H1 (cell line): ENCODE data around the gene RELL2. TPM values are rescaled to one million over a fixed set of nuclear protein-coding genes. Genes with fewer than 3 reads are reported as not detected.

ENCODE experiments used
- CTCF ChIA-PET: fragments of 300-600 bp; sonication (Branson Sonifier 250); formaldehyde crosslinking; loops from one replicate; lab custom pipeline; 2021; ENCODE audit not compliant: partially characterized antibody; lab: Charles Lee
- POLR2A ChIA-PET: fragments of 300-600 bp; sonication (Branson Sonifier 250); formaldehyde crosslinking; loops from one replicate; lab custom pipeline; 2021; ENCODE audit warnings: inconsistent platforms; ENCODE audit not compliant: partially characterized antibody; lab: Charles Lee
- DNase-seq, 2 experiments: peaks; one replicate each; pipeline versions ENCODE4 v3.0.0 to v3.0.0-alpha.2; 2010 to 2022; ENCODE audit warnings: low spot score in 2 of 2, low read depth in 1 of 2, mixed read lengths in 1 of 2
- FAIRE-seq: peaks from 2 replicates; lab custom pipeline; 2011; peaks lifted over from hg19 to GRCh38; lab: Jason Lieb, UNC
- H2AFZ ChIP-seq: 2 replicates; pipeline ENCODE4 v1.8.1; 2012; ENCODE audit warnings: low read length, inconsistent platforms
- H2AK5ac ChIP-seq: 2 replicates; pipeline ENCODE4 v1.6.1; 2013; ENCODE audit warnings: low read depth, low read length
- H2BK120ac ChIP-seq: replicated peaks from 2 replicates; pipeline ENCODE3; 2013; ENCODE audit warnings: low read depth, low read length, inconsistent platforms
- H2BK12ac ChIP-seq: 2 replicates; pipeline ENCODE4 v1.6.1; 2013; ENCODE audit warnings: low read depth, low read length
- H2BK15ac ChIP-seq: 2 replicates; pipeline ENCODE4 v1.6.1; 2013; ENCODE audit warnings: low read length
- H2BK20ac ChIP-seq: 2 replicates; pipeline ENCODE4 v1.6.1; 2013; ENCODE audit warnings: low read length
- H2BK5ac ChIP-seq: 2 replicates; pipeline ENCODE4 v1.6.1; 2013; ENCODE audit warnings: low read depth, low read length
- H3K14ac ChIP-seq: 2 replicates; pipeline ENCODE4 v1.6.1; 2013; ENCODE audit warnings: inconsistent platforms; ENCODE audit not compliant: insufficient read length
- H3K18ac ChIP-seq: 2 replicates; pipeline ENCODE4 v1.6.1; 2013; ENCODE audit warnings: low read length; ENCODE audit errors: extremely low read depth
- H3K23ac ChIP-seq: 2 replicates; pipeline ENCODE4 v1.6.1; 2013; ENCODE audit warnings: inconsistent platforms; ENCODE audit not compliant: insufficient read length
- H3K23me2 ChIP-seq: 2 replicates; pipeline ENCODE4 v1.6.1; 2013; ENCODE audit warnings: low read depth, low read length
- H3K27ac ChIP-seq: 2 replicates; pipeline ENCODE4 v1.6.1; 2011; ENCODE audit warnings: low read depth, low read length, inconsistent platforms
- H3K27me3 ChIP-seq, 4 experiments: replicated peaks in 1 of 4; 1 replicate in 1 of 4; 2 replicates in 3 of 4; pipeline versions ENCODE4 v1.6.1 to v1.8.1; 2011 to 2013; ENCODE audit warnings: low read length in 3 of 4, mild to moderate bottlenecking in 3 of 4, inconsistent platforms in 2 of 4, mixed read lengths in 2 of 4, moderate library complexity in 1 of 4; ENCODE audit not compliant: control insufficient read depth in 3 of 4, insufficient read depth in 3 of 4; ENCODE audit errors: extremely low read depth in 1 of 4
- H3K36me3 ChIP-seq, 4 experiments: 2 replicates each; pipeline versions ENCODE4 v1.6.1 to v1.8.1; 2011 to 2013; ENCODE audit warnings: mild to moderate bottlenecking in 4 of 4, low read length in 3 of 4, moderate library complexity in 2 of 4, control low read depth in 1 of 4, inconsistent platforms in 1 of 4; ENCODE audit not compliant: insufficient read depth in 4 of 4, control insufficient read depth in 2 of 4
- H3K4ac ChIP-seq: replicated peaks from 2 replicates; pipeline ENCODE3; 2013; ENCODE audit warnings: low read length, low read depth, mixed read lengths, inconsistent platforms; ENCODE audit not compliant: insufficient read length
- H3K4me1 ChIP-seq, 4 experiments: replicated peaks in 1 of 4; 1 replicate in 1 of 4; 2 replicates in 3 of 4; pipeline versions ENCODE4 v1.6.1 to v1.8.1; 2011 to 2013; ENCODE audit warnings: low read length in 3 of 4, inconsistent platforms in 2 of 4, mixed read lengths in 1 of 4; ENCODE audit not compliant: insufficient read depth in 4 of 4, control insufficient read depth in 3 of 4
- H3K4me2 ChIP-seq, 2 experiments: 2 replicates each; pipeline versions ENCODE4 v1.6.1 to v1.8.1; 2011 to 2013; ENCODE audit warnings: low read depth in 2 of 2, low read length in 2 of 2, control low read depth in 1 of 2, inconsistent platforms in 1 of 2, mild to moderate bottlenecking in 1 of 2; ENCODE audit not compliant: insufficient read depth in 1 of 2
- H3K4me3 ChIP-seq, 4 experiments: fragments of 200-600, 300-600 bp in 1 of 4; sonication (generic), shearing (Covaris generic), sonication (Bioruptor Twin) in 1 of 4; 2 replicates each; pipeline versions ENCODE4 v1.5.1 to v1.8.1; 2011 to 2016; ENCODE audit warnings: low read length in 4 of 4, low read depth in 3 of 4, control low read depth in 2 of 4, inconsistent platforms in 2 of 4, mild to moderate bottlenecking in 2 of 4, mixed read lengths in 1 of 4, moderate library complexity in 1 of 4; ENCODE audit not compliant: insufficient read depth in 2 of 4; ENCODE audit errors: extremely low read depth in 1 of 4
- H3K56ac ChIP-seq: replicated peaks from 2 replicates; pipeline ENCODE3; 2013; ENCODE audit warnings: low read depth, mild to moderate bottlenecking, mixed read lengths, low read length, inconsistent platforms; ENCODE audit not compliant: insufficient read length
- H3K79me1 ChIP-seq: 2 replicates; pipeline ENCODE4 v1.6.1; 2013; ENCODE audit warnings: low read depth, low read length, control low read depth
- H3K79me2 ChIP-seq, 2 experiments: 2 replicates each; pipeline versions ENCODE4 v1.6.1 to v1.8.1; 2012 to 2013; ENCODE audit warnings: low read length in 2 of 2, mild to moderate bottlenecking in 2 of 2, inconsistent platforms in 1 of 2; ENCODE audit not compliant: insufficient read depth in 2 of 2, control insufficient read depth in 1 of 2
- H3K9ac ChIP-seq, 4 experiments: replicated peaks in 1 of 4; 1 replicate in 1 of 4; 2 replicates in 3 of 4; pipeline versions ENCODE4 v1.6.1 to v1.8.1; 2011 to 2013; ENCODE audit warnings: low read depth in 3 of 4, low read length in 3 of 4, control low read depth in 2 of 4, mild to moderate bottlenecking in 2 of 4, moderate library complexity in 2 of 4, inconsistent platforms in 1 of 4; ENCODE audit errors: extremely low read depth in 1 of 4
- H3K9me3 ChIP-seq, 2 experiments: 2 replicates each; pipeline versions ENCODE4 v1.6.1 to v1.8.1; 2012 to 2013; ENCODE audit warnings: mild to moderate bottlenecking in 2 of 2, moderate library complexity in 2 of 2, control low read depth in 1 of 2, inconsistent platforms in 1 of 2, low read depth in 1 of 2, low read length in 1 of 2, mixed read lengths in 1 of 2; ENCODE audit not compliant: insufficient read depth in 2 of 2
- H4K20me1 ChIP-seq, 2 experiments: replicated peaks in 1 of 2; 2 replicates each; pipeline versions ENCODE3 to v1.8.1; 2011 to 2013; ENCODE audit warnings: inconsistent platforms in 2 of 2, low read length in 2 of 2, mild to moderate bottlenecking in 1 of 2; ENCODE audit not compliant: insufficient read depth in 2 of 2, control insufficient read depth in 1 of 2
- H4K5ac ChIP-seq: 2 replicates; pipeline ENCODE4 v1.6.1; 2013; ENCODE audit warnings: low read length, low read depth, mixed read lengths, inconsistent platforms; ENCODE audit not compliant: insufficient read length
- H4K8ac ChIP-seq: 2 replicates; pipeline ENCODE4 v1.8.0; 2013; ENCODE audit warnings: mild to moderate bottlenecking, moderate library complexity, low read length, inconsistent platforms; ENCODE audit not compliant: insufficient read depth; ENCODE audit errors: extremely low read depth
- H4K91ac ChIP-seq: replicated peaks from 2 replicates; pipeline ENCODE3; 2013; ENCODE audit warnings: low read length, mixed read lengths, inconsistent platforms; ENCODE audit not compliant: insufficient read length
- BACH1 ChIP-seq: IDR thresholded peaks from 2 replicates; pipeline ENCODE4 v1.6.1; 2012; ENCODE audit warnings: low read length, improper control_type of control experiment
- BCL11A ChIP-seq, 2 experiments: IDR thresholded peaks; one replicate each; pipeline ENCODE4 v1.6.1; 2011; ENCODE audit warnings: low read depth in 2 of 2, low read length in 2 of 2, mild to moderate bottlenecking in 2 of 2
- CBX5 ChIP-seq: fragments of 300-800, 300-1000 bp; sonication (generic); IDR thresholded peaks from 2 replicates; pipeline ENCODE4 v1.7.1; 2016; ENCODE audit warnings: antibody characterized with exemption, low read length, low read depth
- HDAC2 ChIP-seq, 2 experiments: fragments of 300-600 bp in 1 of 2; sonication (generic) in 1 of 2; IDR thresholded peaks; 2 replicates each; pipeline ENCODE4 v1.6.1; 2011 to 2012; ENCODE audit warnings: low read depth in 2 of 2, low read length in 2 of 2, mild to moderate bottlenecking in 2 of 2, moderate library complexity in 2 of 2, borderline replicate concordance in 1 of 2, inconsistent platforms in 1 of 2
- KDM1A ChIP-seq: fragments of 200-600, 300-600 bp; sonication (generic); IDR thresholded peaks from 2 replicates; pipeline ENCODE4 v1.7.1; 2016; ENCODE audit warnings: mild to moderate bottlenecking, low read length, borderline replicate concordance
- RBBP5 ChIP-seq: IDR thresholded peaks from 2 replicates; pipeline ENCODE4 v1.7.1; 2012; ENCODE audit warnings: low read depth, mild to moderate bottlenecking, inconsistent platforms, low read length, moderate library complexity, borderline replicate concordance
- RNF2 ChIP-seq: fragments of 200-900, 300-1000 bp; sonication (generic); IDR thresholded peaks from 2 replicates; pipeline ENCODE4 v1.7.1; 2016; ENCODE audit warnings: borderline replicate concordance, low read depth, mild to moderate bottlenecking, antibody characterized with exemption, low read length; ENCODE audit not compliant: poor library complexity, severe bottlenecking; ENCODE audit errors: missing control alignments
- SIRT6 ChIP-seq: IDR thresholded peaks from one replicate; pipeline ENCODE4 v1.7.1; 2012; ENCODE audit warnings: low read length, inconsistent platforms
- SRF ChIP-seq: IDR thresholded peaks from 2 replicates; pipeline ENCODE4 v1.6.1; 2011; ENCODE audit warnings: mild to moderate bottlenecking, low read depth, low read length, moderate library complexity
- TAF1 ChIP-seq: IDR thresholded peaks from 2 replicates; pipeline ENCODE4 v1.6.1; 2011; ENCODE audit warnings: mild to moderate bottlenecking, low read depth, low read length
- TBP ChIP-seq: IDR thresholded peaks from 2 replicates; pipeline ENCODE4 v1.6.1; 2011; ENCODE audit warnings: low read depth, low read length, improper control_type of control experiment
- YY1 ChIP-seq: IDR thresholded peaks from 2 replicates; pipeline ENCODE4 v1.6.1; 2011; ENCODE audit warnings: low read depth, mild to moderate bottlenecking, low read length
- WGBS, 2 experiments: shearing (Covaris generic) in 1 of 2; methylation state at CpG; one replicate each; pipeline versions ENCODE4 v1.1.6 to v1.1.7; 2013 to 2015; ENCODE audit warnings: low lambda C conversion rate in 2 of 2, mixed read lengths in 2 of 2, inconsistent platforms in 1 of 2, low coverage in 1 of 2, missing lambda C conversion rate in 1 of 2; ENCODE audit not compliant: insufficient replicate concordance in 2 of 2, insufficient coverage in 1 of 2, insufficient read length in 1 of 2; ENCODE audit errors: extremely low coverage in 1 of 2, missing lambda C conversion rate in 1 of 2; 5-methylcytosine and 5-hydroxymethylcytosine counted together
- polyA plus RNA-seq, 7 experiments: library from polyadenylated mRNA; depleted of rRNA in 3 of 7; stranded (reverse) in 5 of 7; unstranded in 2 of 7; fragments of >200 nt in 5 of 7; fragments of 200-250 nt in 2 of 7; gene quantifications; 1 replicate in 5 of 7; 2 replicates in 1 of 7; 4 replicates in 1 of 7; pipeline versions ENCODE4 v1.2.1 to v1.2.3, GENCODE V29; 2011 to 2013; ENCODE audit warnings: missing spikeins in 2 of 7, mixed read lengths in 2 of 7
- total RNA-seq: library from RNA; stranded (reverse); fragmentation: NEBNext Ultra II Directional; extraction: Animal tissue kit (Norgen Biotek cat#: 25700); gene quantifications from 2 replicates; pipeline ENCODE4 v1.2.1, GENCODE V29; 2021

Gene RELL2
- total and polyA plus RNA-seq, 2 of the 8 experiments (the other 6 are each of a cell fraction or from before 2014, with no cell fraction given) = 18.6 to 23.7 TPM

DNA sequence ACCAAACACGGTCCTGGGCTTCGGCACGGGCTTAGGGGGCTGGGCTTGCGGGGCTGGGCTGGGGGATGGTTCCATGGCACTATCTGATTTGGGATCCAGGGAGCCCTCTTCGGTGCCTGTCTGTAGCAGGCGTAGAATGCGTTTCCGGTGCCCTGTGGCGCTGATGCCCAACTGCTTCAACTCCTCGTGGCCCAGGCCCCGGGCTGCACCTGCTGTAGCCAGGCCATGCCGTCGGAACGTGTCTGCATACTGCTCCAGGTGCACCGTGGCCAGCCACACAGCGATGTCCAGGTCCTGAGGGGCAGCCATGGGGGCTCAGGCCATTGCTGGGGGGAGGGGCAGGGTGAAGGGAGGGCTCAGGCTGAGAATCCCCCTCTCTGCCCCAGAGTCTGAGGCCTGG lies 43.4 kb downstream of the RELL2 start:
- H2BK20ac ChIP-seq = no peak overlapping the region; the same call in 1 of the 2 replicates
- peaks cover 0 to 10% (median 2%) of the 10 kb centered on the region in 4 experiments; a peak in 5 of 8 replicates for H3K36me3 ChIP-seq
- peak overlapping the region; percentile 88 to 97; a peak in 3 of 4 replicates for H3K4me2 ChIP-seq
- H3K14ac ChIP-seq = no peak overlapping the region
- ChIA-PET POLR2A (interaction anchor here (0.8 to 3.8 kb wide), 6 partner anchors 11 to 280 kb away, joined by 3 to 18 read pairs (median 4); partner anchors contain the start of genes DELE1, HDAC3, PCDH1 and RELL2), CTCF (interaction anchor here (0.6 to 7.3 kb wide), 4 partner anchors 13 to 261 kb away, joined by 3 to 59 read pairs (median 12); partner anchors contain the start of gene PCDH1)
- no peak for TF ChIP-seq BCL11A (IDR thresholded peaks at IDR 0.05; ENCODE audit: low read depth in 2 of 2, low read length in 2 of 2)
- no peak for TF ChIP-seq HDAC2 (IDR thresholded peaks at IDR 0.05; ENCODE audit: borderline replicate concordance in 1 of 2, low read depth in 2 of 2, low read length in 2 of 2)
- TF ChIP-seq RNF2 = no peak
- no peak for TF ChIP-seq KDM1A
- TF ChIP-seq RBBP5 = no peak
- TF ChIP-seq CBX5 = no peak
- no peak for TF ChIP-seq SRF
- TF ChIP-seq SIRT6 = no peak
- TF ChIP-seq TAF1 = no peak
- TF ChIP-seq BACH1 = no peak
- TF ChIP-seq YY1 = no peak
- no peak for TF ChIP-seq TBP
- no peak overlapping the region for H3K23ac ChIP-seq
- no peaks in the 10 kb centered on the region for H4K20me1 ChIP-seq
- H3K79me2 ChIP-seq = peaks cover 0 to 6% of the 10 kb centered on the region in 2 experiments; a peak in 1 of 4 replicates
- peak overlapping the region; percentile 85; the same call in 1 of the 2 replicates for H2BK12ac ChIP-seq
- WGBS, 2 experiments = 95% methylated on average over 15 of the region's 16 CpGs; no CpG with 5 or more reads in 1 of the 2 experiments
- no peaks in the 10 kb centered on the region for H3K27me3 ChIP-seq
- H3K9me3 ChIP-seq = no peaks in the 10 kb centered on the region
- no peak overlapping the region for H3K56ac ChIP-seq
- peak overlapping the region; percentile 91 for H4K91ac ChIP-seq
- no peaks in the 10 kb centered on the region; the same call in 1 of the 2 replicates for H3K79me1 ChIP-seq
- H3K27ac ChIP-seq = no peak overlapping the region
- H3K9ac ChIP-seq = no peak overlapping the region
- peaks cover 16% of the 10 kb centered on the region for H3K23me2 ChIP-seq
- FAIRE-seq (no peak), DNase-seq (no peak)
- peak overlapping the region; percentile 82; the same call in 1 of the 2 replicates for H2AK5ac ChIP-seq
- H2BK120ac ChIP-seq = no peak overlapping the region
- H2BK15ac ChIP-seq = peak overlapping the region; percentile 6; the same call in 1 of the 2 replicates
- H4K5ac ChIP-seq = peak overlapping the region; percentile 16
- no peak overlapping the region for H2AFZ ChIP-seq
- H3K18ac ChIP-seq = peak overlapping the region; percentile 56; the same call in 1 of the 2 replicates
- no peak overlapping the region for H4K8ac ChIP-seq
- peak overlapping the region in 1 of 4 experiments; percentile 73; a peak in 1 of 8 replicates for H3K4me3 ChIP-seq
- H3K4ac ChIP-seq = peak overlapping the region; percentile 95
- peaks cover 10 to 33% (median 21%) of the 10 kb centered on the region in 4 experiments for H3K4me1 ChIP-seq
- H2BK5ac ChIP-seq = peak overlapping the region; percentile 98; the same call in 1 of the 2 replicates
